Measurements from ENCODE around the gene NMT2. TPM values are rescaled to one million over a fixed set of nuclear protein-coding genes. Genes with fewer than 3 reads are reported as not detected.

Gene NMT2
- total and polyA plus RNA-seq, 2 experiments from 2014 or later: 11.7 to 16.8 TPM

DNA sequence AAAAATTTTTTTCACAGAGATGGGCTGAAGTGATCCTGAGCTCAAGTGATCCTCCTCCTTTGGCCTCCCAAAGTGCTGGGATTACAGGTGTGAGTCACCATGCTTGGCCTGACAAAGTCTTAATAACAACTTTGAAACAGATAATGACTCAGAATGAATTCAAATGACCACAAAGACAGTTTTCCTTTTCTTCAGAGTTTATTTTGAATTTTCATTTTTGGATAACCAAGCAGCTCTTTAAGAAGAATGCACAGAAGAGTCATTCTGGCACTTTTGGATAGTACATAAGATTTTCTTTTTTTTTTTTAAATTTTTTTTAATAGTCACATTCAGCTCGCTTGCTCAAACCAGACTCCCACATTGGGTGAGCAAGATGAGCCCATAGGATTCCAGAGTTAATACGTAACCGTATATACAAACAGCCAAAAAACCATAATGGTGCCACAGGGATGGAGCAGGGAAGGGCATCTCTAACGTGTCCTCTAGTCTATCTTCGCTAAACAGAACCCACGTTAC, 43.0 kb upstream of the NMT2 start:
- H4K20me1 ChIP-seq (replicated peaks; ENCODE audit: insufficient read depth): no peaks in the 10 kb centered on the region
- Mint-ChIP-seq H3K27me3 (ENCODE audit: insufficient read depth, low read depth, poor library complexity) (no peaks in the 10 kb centered on the region), H3K36me3 (ENCODE audit: low read depth) (peaks cover 17% of the 10 kb centered on the region), H3K4me1 (peaks cover 9% of the 10 kb centered on the region), H3K27ac (no peak overlapping the region), H3K9me3 (no peaks in the 10 kb centered on the region), H3K4me3 (no peak overlapping the region)
- H3K4me2 ChIP-seq: no peak overlapping the region
- H3K4me1 ChIP-seq (ENCODE audit: insufficient read depth): no peaks in the 10 kb centered on the region
- DNase-seq (ENCODE audit: low spot score) (no peak), ATAC-seq (no peak)
- peaks cover 6% of the 10 kb centered on the region; the same call in 1 of the 2 replicates for H3F3A ChIP-seq (replicated peaks; ENCODE audit: low read depth)
- H3K36me3 ChIP-seq (ENCODE audit: insufficient read depth): no peaks in the 10 kb centered on the region
- no peak overlapping the region for H3K4me3 ChIP-seq
- TF ChIP-seq, protein P1, sequence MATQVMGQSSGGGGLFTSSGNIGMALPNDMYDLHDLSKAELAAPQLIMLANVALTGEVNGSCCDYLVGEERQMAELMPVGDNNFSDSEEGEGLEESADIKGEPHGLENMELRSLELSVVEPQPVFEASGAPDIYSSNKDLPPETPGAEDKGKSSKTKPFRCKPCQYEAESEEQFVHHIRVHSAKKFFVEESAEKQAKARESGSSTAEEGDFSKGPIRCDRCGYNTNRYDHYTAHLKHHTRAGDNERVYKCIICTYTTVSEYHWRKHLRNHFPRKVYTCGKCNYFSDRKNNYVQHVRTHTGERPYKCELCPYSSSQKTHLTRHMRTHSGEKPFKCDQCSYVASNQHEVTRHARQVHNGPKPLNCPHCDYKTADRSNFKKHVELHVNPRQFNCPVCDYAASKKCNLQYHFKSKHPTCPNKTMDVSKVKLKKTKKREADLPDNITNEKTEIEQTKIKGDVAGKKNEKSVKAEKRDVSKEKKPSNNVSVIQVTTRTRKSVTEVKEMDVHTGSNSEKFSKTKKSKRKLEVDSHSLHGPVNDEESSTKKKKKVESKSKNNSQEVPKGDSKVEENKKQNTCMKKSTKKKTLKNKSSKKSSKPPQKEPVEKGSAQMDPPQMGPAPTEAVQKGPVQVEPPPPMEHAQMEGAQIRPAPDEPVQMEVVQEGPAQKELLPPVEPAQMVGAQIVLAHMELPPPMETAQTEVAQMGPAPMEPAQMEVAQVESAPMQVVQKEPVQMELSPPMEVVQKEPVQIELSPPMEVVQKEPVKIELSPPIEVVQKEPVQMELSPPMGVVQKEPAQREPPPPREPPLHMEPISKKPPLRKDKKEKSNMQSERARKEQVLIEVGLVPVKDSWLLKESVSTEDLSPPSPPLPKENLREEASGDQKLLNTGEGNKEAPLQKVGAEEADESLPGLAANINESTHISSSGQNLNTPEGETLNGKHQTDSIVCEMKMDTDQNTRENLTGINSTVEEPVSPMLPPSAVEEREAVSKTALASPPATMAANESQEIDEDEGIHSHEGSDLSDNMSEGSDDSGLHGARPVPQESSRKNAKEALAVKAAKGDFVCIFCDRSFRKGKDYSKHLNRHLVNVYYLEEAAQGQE (IDR thresholded peaks at IDR 0.05; ENCODE audit: unreplicated experiment): no peak
- TF ChIP-seq EZH2 (IDR thresholded peaks at IDR 0.05; ENCODE audit: low read depth, unreplicated experiment) (no peak), EZH2phosphoT487 (IDR thresholded peaks at IDR 0.05; ENCODE audit: unreplicated experiment) (no peak), NANOG (IDR thresholded peaks at IDR 0.05; ENCODE audit: borderline replicate concordance) (no peak), ZNF331 (CRISPR knock-in tag; IDR thresholded peaks at IDR 0.05; ENCODE audit: low read depth) (no peak), STAT1 (IDR thresholded peaks at IDR 0.05; ENCODE audit: unreplicated experiment) (no peak), ZNF114 (CRISPR knock-in tag; IDR thresholded peaks at IDR 0.05) (no peak), CREB1 (CRISPR knock-in tag; IDR thresholded peaks at IDR 0.05; ENCODE audit: low read depth) (no peak)
- TF ChIP-seq, protein P2, sequence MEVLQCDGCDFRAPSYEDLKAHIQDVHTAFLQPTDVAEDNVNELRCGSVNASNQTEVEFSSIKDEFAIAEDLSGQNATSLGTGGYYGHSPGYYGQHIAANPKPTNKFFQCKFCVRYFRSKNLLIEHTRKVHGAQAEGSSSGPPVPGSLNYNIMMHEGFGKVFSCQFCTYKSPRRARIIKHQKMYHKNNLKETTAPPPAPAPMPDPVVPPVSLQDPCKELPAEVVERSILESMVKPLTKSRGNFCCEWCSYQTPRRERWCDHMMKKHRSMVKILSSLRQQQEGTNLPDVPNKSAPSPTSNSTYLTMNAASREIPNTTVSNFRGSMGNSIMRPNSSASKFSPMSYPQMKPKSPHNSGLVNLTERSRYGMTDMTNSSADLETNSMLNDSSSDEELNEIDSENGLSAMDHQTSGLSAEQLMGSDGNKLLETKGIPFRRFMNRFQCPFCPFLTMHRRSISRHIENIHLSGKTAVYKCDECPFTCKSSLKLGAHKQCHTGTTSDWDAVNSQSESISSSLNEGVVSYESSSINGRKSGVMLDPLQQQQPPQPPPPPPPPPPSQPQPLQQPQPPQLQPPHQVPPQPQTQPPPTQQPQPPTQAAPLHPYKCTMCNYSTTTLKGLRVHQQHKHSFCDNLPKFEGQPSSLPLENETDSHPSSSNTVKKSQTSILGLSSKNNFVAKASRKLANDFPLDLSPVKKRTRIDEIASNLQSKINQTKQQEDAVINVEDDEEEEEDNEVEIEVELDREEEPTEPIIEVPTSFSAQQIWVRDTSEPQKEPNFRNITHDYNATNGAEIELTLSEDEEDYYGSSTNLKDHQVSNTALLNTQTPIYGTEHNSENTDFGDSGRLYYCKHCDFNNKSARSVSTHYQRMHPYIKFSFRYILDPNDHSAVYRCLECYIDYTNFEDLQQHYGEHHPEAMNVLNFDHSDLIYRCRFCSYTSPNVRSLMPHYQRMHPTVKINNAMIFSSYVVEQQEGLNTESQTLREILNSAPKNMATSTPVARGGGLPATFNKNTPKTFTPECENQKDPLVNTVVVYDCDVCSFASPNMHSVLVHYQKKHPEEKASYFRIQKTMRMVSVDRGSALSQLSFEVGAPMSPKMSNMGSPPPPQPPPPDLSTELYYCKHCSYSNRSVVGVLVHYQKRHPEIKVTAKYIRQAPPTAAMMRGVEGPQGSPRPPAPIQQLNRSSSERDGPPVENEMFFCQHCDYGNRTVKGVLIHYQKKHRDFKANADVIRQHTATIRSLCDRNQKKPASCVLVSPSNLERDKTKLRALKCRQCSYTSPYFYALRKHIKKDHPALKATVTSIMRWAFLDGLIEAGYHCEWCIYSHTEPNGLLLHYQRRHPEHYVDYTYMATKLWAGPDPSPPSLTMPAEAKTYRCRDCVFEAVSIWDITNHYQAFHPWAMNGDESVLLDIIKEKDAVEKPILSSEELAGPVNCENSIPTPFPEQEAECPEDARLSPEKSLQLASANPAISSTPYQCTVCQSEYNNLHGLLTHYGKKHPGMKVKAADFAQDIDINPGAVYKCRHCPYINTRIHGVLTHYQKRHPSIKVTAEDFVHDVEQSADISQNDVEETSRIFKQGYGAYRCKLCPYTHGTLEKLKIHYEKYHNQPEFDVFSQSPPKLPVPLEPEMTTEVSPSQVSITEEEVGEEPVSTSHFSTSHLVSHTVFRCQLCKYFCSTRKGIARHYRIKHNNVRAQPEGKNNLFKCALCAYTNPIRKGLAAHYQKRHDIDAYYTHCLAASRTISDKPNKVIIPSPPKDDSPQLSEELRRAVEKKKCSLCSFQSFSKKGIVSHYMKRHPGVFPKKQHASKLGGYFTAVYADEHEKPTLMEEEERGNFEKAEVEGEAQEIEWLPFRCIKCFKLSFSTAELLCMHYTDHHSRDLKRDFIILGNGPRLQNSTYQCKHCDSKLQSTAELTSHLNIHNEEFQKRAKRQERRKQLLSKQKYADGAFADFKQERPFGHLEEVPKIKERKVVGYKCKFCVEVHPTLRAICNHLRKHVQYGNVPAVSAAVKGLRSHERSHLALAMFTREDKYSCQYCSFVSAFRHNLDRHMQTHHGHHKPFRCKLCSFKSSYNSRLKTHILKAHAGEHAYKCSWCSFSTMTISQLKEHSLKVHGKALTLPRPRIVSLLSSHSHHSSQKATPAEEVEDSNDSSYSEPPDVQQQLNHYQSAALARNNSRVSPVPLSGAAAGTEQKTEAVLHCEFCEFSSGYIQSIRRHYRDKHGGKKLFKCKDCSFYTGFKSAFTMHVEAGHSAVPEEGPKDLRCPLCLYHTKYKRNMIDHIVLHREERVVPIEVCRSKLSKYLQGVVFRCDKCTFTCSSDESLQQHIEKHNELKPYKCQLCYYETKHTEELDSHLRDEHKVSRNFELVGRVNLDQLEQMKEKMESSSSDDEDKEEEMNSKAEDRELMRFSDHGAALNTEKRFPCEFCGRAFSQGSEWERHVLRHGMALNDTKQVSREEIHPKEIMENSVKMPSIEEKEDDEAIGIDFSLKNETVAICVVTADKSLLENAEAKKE (CRISPR knock-in tag; IDR thresholded peaks at IDR 0.05): no peak
- TF ChIP-seq, protein P3, sequence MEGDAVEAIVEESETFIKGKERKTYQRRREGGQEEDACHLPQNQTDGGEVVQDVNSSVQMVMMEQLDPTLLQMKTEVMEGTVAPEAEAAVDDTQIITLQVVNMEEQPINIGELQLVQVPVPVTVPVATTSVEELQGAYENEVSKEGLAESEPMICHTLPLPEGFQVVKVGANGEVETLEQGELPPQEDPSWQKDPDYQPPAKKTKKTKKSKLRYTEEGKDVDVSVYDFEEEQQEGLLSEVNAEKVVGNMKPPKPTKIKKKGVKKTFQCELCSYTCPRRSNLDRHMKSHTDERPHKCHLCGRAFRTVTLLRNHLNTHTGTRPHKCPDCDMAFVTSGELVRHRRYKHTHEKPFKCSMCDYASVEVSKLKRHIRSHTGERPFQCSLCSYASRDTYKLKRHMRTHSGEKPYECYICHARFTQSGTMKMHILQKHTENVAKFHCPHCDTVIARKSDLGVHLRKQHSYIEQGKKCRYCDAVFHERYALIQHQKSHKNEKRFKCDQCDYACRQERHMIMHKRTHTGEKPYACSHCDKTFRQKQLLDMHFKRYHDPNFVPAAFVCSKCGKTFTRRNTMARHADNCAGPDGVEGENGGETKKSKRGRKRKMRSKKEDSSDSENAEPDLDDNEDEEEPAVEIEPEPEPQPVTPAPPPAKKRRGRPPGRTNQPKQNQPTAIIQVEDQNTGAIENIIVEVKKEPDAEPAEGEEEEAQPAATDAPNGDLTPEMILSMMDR (conservative IDR thresholded peaks at IDR 0.05; ENCODE audit: low read depth in 2 of 2): no peak
- TF ChIP-seq, protein P4, sequence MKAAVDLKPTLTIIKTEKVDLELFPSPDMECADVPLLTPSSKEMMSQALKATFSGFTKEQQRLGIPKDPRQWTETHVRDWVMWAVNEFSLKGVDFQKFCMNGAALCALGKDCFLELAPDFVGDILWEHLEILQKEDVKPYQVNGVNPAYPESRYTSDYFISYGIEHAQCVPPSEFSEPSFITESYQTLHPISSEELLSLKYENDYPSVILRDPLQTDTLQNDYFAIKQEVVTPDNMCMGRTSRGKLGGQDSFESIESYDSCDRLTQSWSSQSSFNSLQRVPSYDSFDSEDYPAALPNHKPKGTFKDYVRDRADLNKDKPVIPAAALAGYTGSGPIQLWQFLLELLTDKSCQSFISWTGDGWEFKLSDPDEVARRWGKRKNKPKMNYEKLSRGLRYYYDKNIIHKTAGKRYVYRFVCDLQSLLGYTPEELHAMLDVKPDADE (IDR thresholded peaks at IDR 0.05): no peak
- no peak overlapping the region for H3K27ac ChIP-seq (ENCODE audit: low read depth)
- H3K79me2 ChIP-seq (replicated peaks; ENCODE audit: insufficient read depth): no peaks in the 10 kb centered on the region
- no peaks in the 10 kb centered on the region for H3K27me3 ChIP-seq (ENCODE audit: insufficient read depth)
- H3K9me2 ChIP-seq (ENCODE audit: insufficient read depth): no peaks in the 10 kb centered on the region
- no peak overlapping the region for H2AFZ ChIP-seq
